Pancreas (tissue), 10 donors: ENCODE measurements around the gene FASN. TPM values are rescaled to one million over a fixed set of nuclear protein-coding genes. Genes with fewer than 3 reads are reported as not detected.

Source experiments
- ATAC-seq, 4 donors: fragments of 200-7000 bp; cut with Tn5 transposase; one replicate each; pipeline versions ENCODE4 v1.8.0 to v1.9.1; 2020; ENCODE audit warnings: mild to moderate bottlenecking in 4 of 4, moderate library complexity in 4 of 4
- DNase-seq, 6 donors: peaks; one replicate each; pipeline ENCODE4 v3.0.0-alpha.2; 2020
- FAIRE-seq: peaks from 2 replicates; lab custom pipeline; 2012; peaks lifted over from hg19 to GRCh38; lab: Jason Lieb, UNC
- H3K27ac ChIP-seq, 4 donors: fragments of 200-600 bp; sonication (generic); 1 replicate in 3 of 4; 2 replicates in 1 of 4; pipeline versions ENCODE4 v1.5.0 to v1.8.0; 2020
- H3K27me3 ChIP-seq, 4 donors: fragments of 200-600 bp; one replicate each; pipeline ENCODE4 v1.8.0; 2021
- H3K36me3 ChIP-seq, 3 donors: fragments of 200-600 bp; sonication (generic) in 1 of 3; one replicate each; pipeline versions ENCODE4 v1.5.0 to v1.8.0; 2020 to 2021
- H3K4me1 ChIP-seq, 3 donors: fragments of 200-600 bp; one replicate each; pipeline ENCODE4 v1.8.0; 2021
- H3K4me3 ChIP-seq, 4 donors: fragments of 200-600 bp; sonication (generic) in 2 of 4; one replicate each; pipeline versions ENCODE4 v1.5.0 to v1.8.0; 2020 to 2021
- H3K9me3 ChIP-seq, 4 donors: fragments of 200-600 bp; one replicate each; pipeline ENCODE4 v1.8.0; 2021
- CTCF ChIP-seq, 4 donors: fragments of 200-600 bp; sonication (generic) in 3 of 4; IDR thresholded peaks; one replicate each; pipeline versions ENCODE4 v1.5.0 to v1.8.0; 2021; ENCODE audit warnings: antibody characterized with exemption in 4 of 4
- WGBS, 2 donors: extraction: QIAGEN DNeasy Blood & Tissue Kit; methylation state at CpG; one replicate each; pipeline ENCODE4 v1.1.7; 2013; 5-methylcytosine and 5-hydroxymethylcytosine counted together
- intact Hi-C, 3 donors: fragments of 100-400 bp; cut with DNase I; formaldehyde crosslinking; loops; one replicate each; pipeline versions ENCODE4 v1.11.1 to v1.14.2; 2022
- polyA plus RNA-seq, 2 donors: library from polyadenylated mRNA; stranded (reverse); fragments of 200-250 nt; gene quantifications; one replicate each; pipeline ENCODE4 v1.2.3, GENCODE V29; 2013
- total RNA-seq, 6 donors: library from RNA; stranded (reverse); fragmentation: NEBNext Ultra II Directional in 4 of 6; extraction: Animal tissue kit (Norgen Biotek cat#: 25700) in 4 of 6; gene quantifications; one replicate each; pipeline versions ENCODE4 v1.2.1 to v1.2.4, GENCODE V29; 2021 to 2023
- donor health status: healthy with polysubstance abuse.
- donor health status: DM: no; HTN: no; CAD: no; lungs with moderate emphysema.
- donor health status: DM: no; HTN: no; CAD: no.
- donor health status: control.
- donor health status: control.
- donor health status: Bipolar disorder and iron deficiency.
- donor health status: DM: yes; HTN: yes; CAD: no.
- donor health status: DM: no; HTN: no; CAD: no.
- donor health status: DM: no; HTN: no; CAD: no.
- donor health status: DM: yes; HTN: yes; CAD: no.

The FASN gene
- total and polyA plus RNA-seq, 8 donors, result 12.4 to 69.4 (median 31.7) TPM

GRCh38 chr17:82080048-82080788, 17.8 kb downstream of the FASN start:
- H3K27me3 ChIP-seq, result no peaks in the 10 kb centered on the region
- H3K36me3 ChIP-seq, result peaks cover 0 to 30% (median 11%) of the 10 kb centered on the region in 3 donors
- WGBS, 2 donors, result 92 to 95% methylated on average over 36 of the region's 36 CpGs
- no peak overlapping the region for H3K4me3 ChIP-seq
- FAIRE-seq (no peak), ATAC-seq (no peak), DNase-seq (peak in 1 of 6 donors; percentile 66)
- H3K4me1 ChIP-seq, result no peaks in the 10 kb centered on the region
- H3K9me3 ChIP-seq, result no peaks in the 10 kb centered on the region
- intact Hi-C loops, result no loop called here
- H3K27ac ChIP-seq, result no peak overlapping the region
- no peak for TF ChIP-seq CTCF (IDR thresholded peaks at IDR 0.05)

GRCh38 chr17:82079001-82079677, 18.9 kb downstream of the FASN start:
- FAIRE-seq (no peak), DNase-seq (peak in 1 of 6 donors; percentile 64), ATAC-seq (no peak)
- H3K9me3 ChIP-seq, result no peaks in the 10 kb centered on the region
- H3K4me1 ChIP-seq, result no peaks in the 10 kb centered on the region
- intact Hi-C loops, result no loop called here
- H3K27ac ChIP-seq, result no peak overlapping the region
- H3K4me3 ChIP-seq, result no peak overlapping the region
- peaks cover 0 to 29% (median 6%) of the 10 kb centered on the region in 3 donors for H3K36me3 ChIP-seq
- 94% methylated on average over 47 of the region's 47 CpGs for WGBS, 2 donors
- no peak for TF ChIP-seq CTCF (IDR thresholded peaks at IDR 0.05)
- no peaks in the 10 kb centered on the region for H3K27me3 ChIP-seq

GRCh38 chr17:82078433-82078832, 19.6 kb downstream of the FASN start:
- Histone ChIP-seq H3K4me1 (no peaks in the 10 kb centered on the region), H3K36me3 (peaks cover 0 to 22% (median 4%) of the 10 kb centered on the region in 3 donors), H3K9me3 (no peaks in the 10 kb centered on the region), H3K27me3 (no peaks in the 10 kb centered on the region), H3K4me3 (no peak overlapping the region), H3K27ac (no peak overlapping the region)
- no peak for TF ChIP-seq CTCF (IDR thresholded peaks at IDR 0.05)
- intact Hi-C loops, result no loop called here
- WGBS, 2 donors, result 95 to 96% methylated on average over 18 of the region's 18 CpGs
- ATAC-seq (no peak), DNase-seq (peak in 1 of 6 donors; percentile 60), FAIRE-seq (no peak)

- intact Hi-C loops, result no loop called here
- DNase-seq (peak in 1 of 6 donors; percentile 65), FAIRE-seq (no peak), ATAC-seq (peak in 3 of 4 donors; percentile 5 to 27 (median 9))
- Histone ChIP-seq H3K9me3 (no peaks in the 10 kb centered on the region), H3K27me3 (no peaks in the 10 kb centered on the region), H3K27ac (no peak overlapping the region), H3K4me3 (no peak overlapping the region), H3K36me3 (peaks cover 0 to 15% (median 4%) of the 10 kb centered on the region in 3 donors), H3K4me1 (no peaks in the 10 kb centered on the region)
- 78 to 79% methylated on average over 25 to 28 of the region's 28 CpGs for WGBS, 2 donors
- no peak for TF ChIP-seq CTCF (IDR thresholded peaks at IDR 0.05)
These were observed 20.2 kb downstream of the FASN start for GRCh38 chr17:82077617-82078358.
